Measurements from ENCODE around the gene UBASH3A. TPM values are rescaled to one million over a fixed set of nuclear protein-coding genes. Genes with fewer than 3 reads are reported as not detected.
A peak's percentile ranks its signal among the peaks of the same experiment; 100 is the strongest.

Gene UBASH3A
- polyA plus RNA-seq, 1 donor from 2014 or later: 1.6 TPM

- peak overlapping the region in 1 of 3 donors; percentile 53 for H3K27ac Mint-ChIP-seq
- H3K9me3 Mint-ChIP-seq: no peaks in the 10 kb centered on the region
- peaks cover 0 to 4% (median 4%) of the 10 kb centered on the region in 3 donors for H3K4me1 Mint-ChIP-seq
- H3K4me3 Mint-ChIP-seq: no peak overlapping the region
- H3K27me3 Mint-ChIP-seq: peaks cover 7% of the 10 kb centered on the region
- H3K36me3 Mint-ChIP-seq: no peaks in the 10 kb centered on the region
These were observed 40.4 kb downstream of the UBASH3A start for GRCh38 chr21:42443876-42444744.

- Mint-ChIP-seq H3K4me1 (peaks cover 0 to 3% (median 3%) of the 10 kb centered on the region in 3 donors), H3K27ac (no peak overlapping the region), H3K9me3 (no peaks in the 10 kb centered on the region), H3K4me3 (no peak overlapping the region), H3K36me3 (no peaks in the 10 kb centered on the region), H3K27me3 (peaks cover 5% of the 10 kb centered on the region)
These were observed 41.0 kb downstream of the UBASH3A start for GRCh38 chr21:42444745-42445059.

- Mint-ChIP-seq H3K27ac (no peak overlapping the region), H3K9me3 (no peaks in the 10 kb centered on the region), H3K4me3 (no peak overlapping the region), H3K36me3 (no peaks in the 10 kb centered on the region), H3K27me3 (peaks cover 5% of the 10 kb centered on the region), H3K4me1 (peaks cover 0 to 8% (median 5%) of the 10 kb centered on the region in 3 donors)
These were observed 41.6 kb downstream of the UBASH3A start for GRCh38 chr21:42445311-42445710.

DNA sequence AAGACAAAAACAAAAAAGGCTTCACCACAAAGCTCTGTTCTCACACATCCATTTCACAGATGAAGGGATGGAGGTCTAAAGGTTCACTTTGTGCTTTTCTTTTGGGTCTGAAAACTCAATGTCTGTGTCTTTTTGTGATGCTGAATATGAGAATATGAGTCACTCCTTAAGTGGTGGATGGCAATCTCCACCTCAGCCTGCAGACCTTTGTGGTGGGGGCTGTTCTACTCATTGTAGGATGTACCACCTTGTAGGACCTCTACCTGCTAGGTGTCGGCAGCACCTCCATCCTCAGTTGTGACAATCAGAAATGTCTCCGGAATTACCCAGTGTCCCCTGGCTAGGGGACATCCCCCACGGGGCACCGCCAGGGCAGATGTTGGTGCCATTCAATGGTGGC lies 42.8 kb downstream of the UBASH3A start:
- no peaks in the 10 kb centered on the region for H3K36me3 Mint-ChIP-seq
- H3K27me3 Mint-ChIP-seq: peaks cover 5% of the 10 kb centered on the region
- no peak overlapping the region for H3K4me3 Mint-ChIP-seq
- peaks cover 0 to 8% (median 3%) of the 10 kb centered on the region in 3 donors for H3K4me1 Mint-ChIP-seq
- H3K9me3 Mint-ChIP-seq: no peaks in the 10 kb centered on the region
- peak overlapping the region in 1 of 3 donors; percentile 12 for H3K27ac Mint-ChIP-seq

- Mint-ChIP-seq H3K27me3 (peaks cover 5% of the 10 kb centered on the region), H3K27ac (peak overlapping the region in 1 of 3 donors; percentile 39), H3K36me3 (no peaks in the 10 kb centered on the region), H3K9me3 (no peaks in the 10 kb centered on the region), H3K4me3 (no peak overlapping the region), H3K4me1 (peaks cover 0 to 8% (median 3%) of the 10 kb centered on the region in 3 donors)
These were observed 43.5 kb downstream of the UBASH3A start for GRCh38 chr21:42447182-42447581.

DNA sequence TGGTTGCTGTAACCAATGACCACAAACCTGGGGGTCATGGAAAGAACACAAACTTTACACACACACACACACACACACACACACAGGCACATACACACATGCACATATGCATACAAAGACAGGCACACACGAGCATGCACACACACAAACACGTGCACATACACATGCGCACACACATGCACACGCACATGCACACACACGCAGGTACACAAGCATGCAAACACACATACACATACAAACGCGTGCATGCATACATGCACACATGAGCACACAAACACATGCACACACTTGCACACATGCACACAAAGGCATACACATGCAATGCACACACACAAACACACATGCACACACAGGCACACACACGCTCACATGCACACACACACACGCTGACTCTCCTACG lies 44.0 kb downstream of the UBASH3A start:
- Mint-ChIP-seq H3K36me3 (no peaks in the 10 kb centered on the region), H3K9me3 (no peaks in the 10 kb centered on the region), H3K4me1 (peaks cover 0 to 8% (median 3%) of the 10 kb centered on the region in 3 donors), H3K4me3 (no peak overlapping the region), H3K27me3 (peaks cover 5% of the 10 kb centered on the region), H3K27ac (peak overlapping the region in 1 of 3 donors; percentile 95)

DNA sequence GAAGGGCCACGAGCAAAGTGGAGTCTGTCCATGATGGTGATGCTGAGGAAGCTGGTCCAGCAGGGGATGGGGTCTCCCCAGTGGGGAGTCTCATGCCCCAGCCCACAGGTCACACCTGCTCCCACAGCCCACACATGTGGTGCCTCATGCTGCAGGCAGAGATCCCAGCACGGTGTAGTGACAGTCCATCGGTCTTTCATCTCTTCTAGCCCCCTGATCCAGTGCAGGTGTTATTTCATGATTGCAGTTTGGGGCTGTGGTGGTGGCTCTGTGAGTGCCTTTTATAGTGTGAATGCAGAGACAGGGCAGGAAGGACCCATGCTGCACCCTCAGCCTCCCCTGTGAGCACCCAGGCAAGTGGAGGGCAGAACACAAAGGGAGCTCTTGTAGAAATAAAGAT lies 45.0 kb downstream of the UBASH3A start:
- Mint-ChIP-seq H3K4me3 (no peak overlapping the region), H3K27ac (peak overlapping the region in 1 of 3 donors; percentile 95), H3K4me1 (peaks cover 0 to 8% (median 3%) of the 10 kb centered on the region in 3 donors), H3K36me3 (no peaks in the 10 kb centered on the region), H3K9me3 (no peaks in the 10 kb centered on the region), H3K27me3 (peaks cover 5% of the 10 kb centered on the region)

- no peaks in the 10 kb centered on the region for H3K36me3 Mint-ChIP-seq
- peaks cover 8% of the 10 kb centered on the region for H3K27me3 Mint-ChIP-seq
- H3K4me3 Mint-ChIP-seq: no peak overlapping the region
- no peaks in the 10 kb centered on the region for H3K9me3 Mint-ChIP-seq
- peaks cover 0 to 8% (median 3%) of the 10 kb centered on the region in 3 donors for H3K4me1 Mint-ChIP-seq
- no peak overlapping the region for H3K27ac Mint-ChIP-seq
These were observed 48.2 kb downstream of the UBASH3A start for GRCh38 chr21:42451941-42452340.

DNA sequence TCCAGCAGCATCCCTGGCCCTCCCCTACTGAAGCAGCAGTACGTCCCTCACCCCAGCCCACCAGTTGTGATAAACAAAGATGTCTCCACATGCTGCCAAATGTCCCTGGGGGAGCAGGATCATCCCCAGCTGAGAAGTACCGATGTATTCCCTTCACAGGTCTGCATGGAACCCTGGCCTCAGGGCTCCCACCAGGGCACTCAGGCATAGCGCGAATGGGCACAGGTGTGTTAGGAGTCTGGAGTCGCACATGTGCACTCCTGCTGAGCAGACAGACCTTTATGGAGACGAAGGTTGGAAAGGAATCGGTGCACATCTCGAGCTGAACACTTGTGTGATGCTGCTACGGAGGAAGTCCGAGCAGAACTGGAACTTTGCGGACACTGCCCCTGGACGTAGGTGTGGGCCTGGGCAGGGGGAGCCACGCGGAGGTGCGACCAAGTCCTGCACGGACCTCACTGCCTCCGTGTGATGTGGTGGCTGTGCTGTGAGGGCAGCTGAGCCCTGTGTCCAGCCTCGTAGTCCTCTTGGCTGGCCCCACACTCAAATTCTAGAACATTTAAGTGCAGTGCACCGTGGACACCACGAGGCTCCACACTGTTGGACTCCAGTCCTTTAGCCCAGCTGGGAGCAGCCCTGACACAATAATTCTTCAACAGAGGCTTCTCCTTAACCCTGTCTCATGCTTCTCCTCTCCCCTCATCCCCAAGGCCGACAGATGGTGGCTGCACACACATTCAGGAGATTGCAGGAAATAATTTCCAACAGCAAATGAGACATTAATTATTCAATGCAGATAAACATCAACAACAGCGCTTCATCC lies 48.9 kb downstream of the UBASH3A start:
- Mint-ChIP-seq H3K9me3 (no peaks in the 10 kb centered on the region), H3K27ac (no peak overlapping the region), H3K4me1 (peaks cover 3 to 8% (median 3%) of the 10 kb centered on the region in 3 donors), H3K36me3 (no peaks in the 10 kb centered on the region), H3K4me3 (no peak overlapping the region), H3K27me3 (peaks cover 3% of the 10 kb centered on the region)

- no peaks in the 10 kb centered on the region for H3K9me3 Mint-ChIP-seq
- peak overlapping the region in 1 of 3 donors; percentile 53 for H3K27ac Mint-ChIP-seq
- no peaks in the 10 kb centered on the region for H3K36me3 Mint-ChIP-seq
- no peak overlapping the region for H3K4me3 Mint-ChIP-seq
- peaks cover 3% of the 10 kb centered on the region for H3K27me3 Mint-ChIP-seq
- peaks cover 3 to 8% (median 3%) of the 10 kb centered on the region in 3 donors for H3K4me1 Mint-ChIP-seq
These were observed 49.7 kb downstream of the UBASH3A start for GRCh38 chr21:42453224-42453985.

DNA sequence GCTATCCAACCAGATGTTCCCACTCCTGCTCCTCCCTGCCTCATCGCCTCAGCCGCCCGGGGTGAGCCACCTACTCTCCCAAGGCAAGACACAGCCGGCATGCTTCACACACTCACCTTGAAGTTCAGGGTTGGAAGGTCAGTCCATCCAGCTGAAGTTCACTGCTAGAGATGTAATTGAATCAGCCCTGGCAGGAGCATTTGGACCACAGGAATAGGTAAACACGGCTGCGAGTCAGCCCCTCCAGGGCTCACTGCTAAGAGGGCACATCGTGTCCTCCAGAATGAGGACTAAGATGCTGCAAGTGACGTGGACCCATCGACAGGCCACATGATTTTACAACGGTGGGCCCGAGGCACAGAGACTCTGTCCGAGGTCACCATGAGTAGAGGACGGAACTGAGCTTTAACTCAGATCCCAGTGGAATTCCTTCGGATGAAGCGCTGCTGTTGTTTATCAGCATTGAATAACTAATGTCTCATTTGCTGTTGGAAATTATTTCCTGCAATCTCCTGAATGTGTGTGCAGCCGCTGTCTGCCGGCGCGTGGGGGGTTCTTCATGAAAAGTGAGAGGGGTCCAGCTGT lies 50.4 kb downstream of the UBASH3A start:
- H3K27ac Mint-ChIP-seq: peak overlapping the region in 1 of 3 donors; percentile 53
- no peak overlapping the region for H3K4me3 Mint-ChIP-seq
- H3K4me1 Mint-ChIP-seq: peaks cover 3 to 8% (median 3%) of the 10 kb centered on the region in 3 donors
- H3K27me3 Mint-ChIP-seq: peaks cover 3% of the 10 kb centered on the region
- no peaks in the 10 kb centered on the region for H3K9me3 Mint-ChIP-seq
- H3K36me3 Mint-ChIP-seq: no peaks in the 10 kb centered on the region

GRCh38 chr21:42454786-42455185 lies 51.1 kb downstream of the UBASH3A start:
- Mint-ChIP-seq H3K36me3 (no peaks in the 10 kb centered on the region), H3K4me3 (no peak overlapping the region), H3K4me1 (peaks cover 4 to 7% (median 6%) of the 10 kb centered on the region in 3 donors), H3K9me3 (no peaks in the 10 kb centered on the region), H3K27me3 (peaks cover 3% of the 10 kb centered on the region), H3K27ac (no peak overlapping the region)

DNA sequence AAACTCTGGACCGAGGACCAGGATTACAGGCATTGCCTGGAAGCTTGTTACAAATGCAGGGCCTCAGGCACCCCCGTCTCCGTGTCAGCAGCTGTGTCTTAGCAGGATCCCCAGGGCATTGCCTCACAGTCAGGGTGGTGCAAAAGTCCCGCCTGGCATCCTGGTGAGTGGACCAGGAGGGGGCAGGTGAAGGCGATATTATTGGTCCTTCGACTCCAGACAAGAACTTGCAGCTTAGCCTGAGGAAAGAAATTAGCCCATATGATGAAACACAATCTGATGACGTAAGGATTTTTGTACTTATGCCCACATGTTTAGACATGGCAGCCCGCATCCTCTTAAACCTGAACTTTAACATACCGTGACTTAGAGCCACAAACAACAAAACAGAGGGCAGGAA lies 51.5 kb downstream of the UBASH3A start:
- H3K4me1 Mint-ChIP-seq: peaks cover 7 to 8% (median 8%) of the 10 kb centered on the region in 3 donors
- peaks cover 3% of the 10 kb centered on the region for H3K27me3 Mint-ChIP-seq
- H3K36me3 Mint-ChIP-seq: no peaks in the 10 kb centered on the region
- peak overlapping the region in 1 of 3 donors; percentile 18 for H3K27ac Mint-ChIP-seq
- H3K9me3 Mint-ChIP-seq: no peaks in the 10 kb centered on the region
- no peak overlapping the region for H3K4me3 Mint-ChIP-seq

DNA sequence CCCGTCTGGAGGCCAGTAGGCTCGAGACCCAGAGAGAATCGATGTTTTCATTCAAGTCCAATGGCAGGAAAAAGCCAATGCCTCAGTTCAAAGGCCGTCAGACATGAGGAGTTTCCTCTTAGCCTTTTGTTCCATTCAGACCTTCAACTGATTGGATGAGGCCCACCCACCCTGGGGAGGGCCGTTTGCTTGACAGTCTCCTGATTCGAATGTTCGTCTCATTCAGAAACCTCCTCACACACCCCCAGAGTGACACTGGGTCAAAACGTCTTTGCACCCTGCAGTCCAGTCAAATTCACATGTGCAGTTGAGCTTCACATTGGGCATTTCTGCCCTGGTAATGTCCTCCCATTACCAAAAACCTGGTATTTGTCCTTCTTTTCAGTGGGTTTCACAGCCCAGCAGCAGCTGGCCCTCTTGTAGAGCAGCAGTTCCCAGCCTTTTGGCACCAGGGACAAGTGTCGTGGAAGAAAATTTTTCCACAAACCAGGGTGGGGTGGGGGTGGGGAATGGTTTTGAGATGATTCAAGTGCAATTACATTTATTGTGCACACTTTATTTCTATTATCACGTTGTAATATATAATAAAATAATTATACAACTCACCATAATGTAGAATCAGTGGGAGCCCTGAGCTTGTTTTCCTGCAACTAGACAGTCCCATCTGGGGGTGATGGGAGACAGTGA lies 52.2 kb downstream of the UBASH3A start:
- peak overlapping the region in 1 of 3 donors; percentile 18 for H3K27ac Mint-ChIP-seq
- no peaks in the 10 kb centered on the region for H3K36me3 Mint-ChIP-seq
- H3K27me3 Mint-ChIP-seq: peaks cover 3% of the 10 kb centered on the region
- H3K4me1 Mint-ChIP-seq: peaks cover 13 to 15% (median 14%) of the 10 kb centered on the region in 3 donors
- H3K4me3 Mint-ChIP-seq: no peak overlapping the region
- no peaks in the 10 kb centered on the region for H3K9me3 Mint-ChIP-seq

All from IgD-negative memory B cell (primary cell).